Parathyroid adenoma (tissue), 2 donors: ENCODE data around the gene ME2.

ENCODE experiments used
- H2AFZ ChIP-seq: fragments of 300-600 bp; sonication (generic); one replicate; pipeline ENCODE4 v1.7.0; 2017; ENCODE audit warnings: antibody characterized with exemption, mild to moderate bottlenecking
- H3K27ac ChIP-seq: fragments of 300-600 bp; sonication (generic); one replicate; pipeline ENCODE4 v1.7.0; 2017
- H3K27me3 ChIP-seq: fragments of 300-600 bp; sonication (generic); one replicate; pipeline ENCODE4 v1.7.0; 2017; ENCODE audit warnings: low read length; ENCODE audit not compliant: control insufficient read depth, insufficient read depth
- H3K36me3 ChIP-seq: fragments of 300-600 bp; sonication (generic); one replicate; pipeline ENCODE4 v1.7.0; 2017; ENCODE audit warnings: low read length; ENCODE audit not compliant: control insufficient read depth, insufficient read depth
- H3K4me1 ChIP-seq: fragments of 300-600 bp; sonication (generic); one replicate; pipeline ENCODE4 v1.7.0; 2017; ENCODE audit warnings: control low read depth
- H3K4me2 ChIP-seq: fragments of 300-600 bp; sonication (generic); one replicate; pipeline ENCODE4 v1.7.0; 2017; ENCODE audit warnings: low read length
- H3K4me3 ChIP-seq: fragments of 300-600 bp; sonication (generic); one replicate; pipeline ENCODE4 v1.7.0; 2017; ENCODE audit warnings: low read depth, low read length
- H3K79me2 ChIP-seq: fragments of 300-600 bp; sonication (generic); one replicate; pipeline ENCODE4 v1.7.0; 2017; ENCODE audit warnings: control low read depth
- H3K9ac ChIP-seq: fragments of 300-600 bp; sonication (generic); one replicate; pipeline ENCODE4 v1.7.0; 2017; ENCODE audit warnings: mild to moderate bottlenecking
- H3K9me3 ChIP-seq: fragments of 300-600 bp; sonication (generic); one replicate; pipeline ENCODE4 v1.7.0; 2017; ENCODE audit warnings: low read length; ENCODE audit not compliant: control insufficient read depth
- TF ChIP-seq, protein P1 (sequence below): fragments of 300-600 bp; sonication (generic); IDR thresholded peaks from one replicate; pipeline ENCODE4 v1.7.0; 2017; ENCODE audit warnings: antibody characterized with exemption, mild to moderate bottlenecking
- donor health status: primary hyperparathyroidism.

The ME2 gene

DNA sequence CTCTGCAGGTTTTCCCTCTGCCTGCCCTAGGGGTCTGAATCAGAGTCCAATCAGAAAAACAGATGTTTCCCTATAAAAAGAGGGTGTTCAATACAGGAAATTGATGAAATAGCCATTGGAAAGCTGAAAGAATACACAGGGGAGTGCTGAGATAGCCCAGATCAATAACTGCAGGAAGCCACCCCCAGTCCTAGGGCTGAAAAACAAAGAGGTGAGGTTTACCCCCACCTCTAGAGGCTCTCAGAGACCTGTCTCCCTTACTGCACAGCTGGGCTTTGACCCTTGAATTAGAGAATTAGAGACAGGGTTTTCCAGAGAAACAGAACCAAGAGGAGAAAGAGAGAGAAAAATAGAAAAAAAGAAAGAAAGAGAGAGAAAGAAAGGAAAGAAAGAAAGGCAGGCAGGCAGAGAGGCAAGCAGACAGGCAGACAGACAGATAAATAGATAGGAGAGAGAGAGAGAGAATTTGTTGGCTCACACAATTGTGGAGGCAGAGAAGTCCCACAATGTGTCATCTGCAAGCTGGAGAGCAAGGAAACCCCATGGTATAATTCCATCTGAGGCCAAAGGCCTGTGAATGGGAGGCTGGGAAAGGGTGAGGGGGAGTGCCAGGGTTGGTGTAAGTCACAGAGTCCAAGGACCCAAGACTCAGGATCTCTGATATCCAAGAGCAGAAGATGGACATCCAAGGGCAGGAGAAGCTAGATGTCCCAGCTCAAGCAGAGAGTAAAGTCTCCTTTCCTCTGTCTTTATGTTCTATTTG, 18.9 kb upstream of the ME2 start:
- H3K27me3 ChIP-seq = no peaks in the 10 kb centered on the region
- H3K79me2 ChIP-seq = no peaks in the 10 kb centered on the region
- H3K9me3 ChIP-seq = no peaks in the 10 kb centered on the region
- H3K36me3 ChIP-seq = no peaks in the 10 kb centered on the region
- peaks cover 6% of the 10 kb centered on the region for H3K4me1 ChIP-seq
- TF ChIP-seq, protein P1, sequence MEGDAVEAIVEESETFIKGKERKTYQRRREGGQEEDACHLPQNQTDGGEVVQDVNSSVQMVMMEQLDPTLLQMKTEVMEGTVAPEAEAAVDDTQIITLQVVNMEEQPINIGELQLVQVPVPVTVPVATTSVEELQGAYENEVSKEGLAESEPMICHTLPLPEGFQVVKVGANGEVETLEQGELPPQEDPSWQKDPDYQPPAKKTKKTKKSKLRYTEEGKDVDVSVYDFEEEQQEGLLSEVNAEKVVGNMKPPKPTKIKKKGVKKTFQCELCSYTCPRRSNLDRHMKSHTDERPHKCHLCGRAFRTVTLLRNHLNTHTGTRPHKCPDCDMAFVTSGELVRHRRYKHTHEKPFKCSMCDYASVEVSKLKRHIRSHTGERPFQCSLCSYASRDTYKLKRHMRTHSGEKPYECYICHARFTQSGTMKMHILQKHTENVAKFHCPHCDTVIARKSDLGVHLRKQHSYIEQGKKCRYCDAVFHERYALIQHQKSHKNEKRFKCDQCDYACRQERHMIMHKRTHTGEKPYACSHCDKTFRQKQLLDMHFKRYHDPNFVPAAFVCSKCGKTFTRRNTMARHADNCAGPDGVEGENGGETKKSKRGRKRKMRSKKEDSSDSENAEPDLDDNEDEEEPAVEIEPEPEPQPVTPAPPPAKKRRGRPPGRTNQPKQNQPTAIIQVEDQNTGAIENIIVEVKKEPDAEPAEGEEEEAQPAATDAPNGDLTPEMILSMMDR = no peak
- H2AFZ ChIP-seq = peak overlapping the region; percentile 65
- H3K4me2 ChIP-seq = no peak overlapping the region
- H3K4me3 ChIP-seq = no peak overlapping the region
- H3K27ac ChIP-seq = no peak overlapping the region
- H3K9ac ChIP-seq = no peak overlapping the region

DNA sequence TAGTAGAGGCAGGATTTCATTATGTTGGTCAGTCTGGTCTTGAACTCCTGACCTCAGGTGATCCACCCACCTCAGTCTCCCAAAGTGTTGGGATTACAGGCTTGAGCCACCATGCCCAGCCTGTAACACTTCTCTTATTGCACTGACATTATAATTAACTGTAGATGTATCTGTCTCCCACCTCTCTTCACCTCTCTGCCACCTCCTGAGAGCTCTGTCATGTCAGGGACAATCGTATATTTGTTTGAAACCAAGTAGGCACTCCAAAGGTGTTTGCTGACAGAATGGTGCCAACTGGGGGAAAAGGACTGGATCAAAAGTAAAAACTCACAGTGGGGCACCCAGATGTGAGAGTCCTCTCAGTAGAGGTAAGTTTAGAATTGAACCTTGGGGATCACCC, 17.3 kb upstream of the ME2 start:
- Histone ChIP-seq H3K36me3 (no peaks in the 10 kb centered on the region), H3K9me3 (no peaks in the 10 kb centered on the region), H3K4me1 (peaks cover 6% of the 10 kb centered on the region), H2AFZ (peak overlapping the region; percentile 16), H3K27ac (no peak overlapping the region), H3K9ac (no peak overlapping the region), H3K4me3 (no peak overlapping the region), H3K4me2 (no peak overlapping the region), H3K79me2 (no peaks in the 10 kb centered on the region), H3K27me3 (no peaks in the 10 kb centered on the region)
- TF ChIP-seq, protein P1 = no peak

DNA sequence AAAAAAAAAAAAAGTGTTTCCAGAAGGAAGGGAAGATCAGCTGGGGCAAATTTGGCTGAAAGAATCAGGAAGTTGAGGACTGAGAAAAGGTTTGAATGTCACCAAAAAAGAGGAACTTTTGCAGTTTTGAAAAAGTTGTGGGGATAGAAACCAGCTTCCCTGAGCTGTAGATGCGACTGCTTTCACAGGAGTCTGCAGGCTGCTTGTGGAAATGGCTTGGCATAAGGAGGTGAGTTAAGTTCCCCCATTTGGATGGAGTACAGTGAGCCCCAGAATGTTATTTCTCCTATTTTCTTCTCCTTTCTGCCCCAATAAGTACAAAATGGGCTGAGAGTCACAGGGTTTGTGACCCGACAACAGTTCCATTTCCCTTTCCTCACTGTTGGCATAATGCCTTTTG, 16.5 kb upstream of the ME2 start:
- no peaks in the 10 kb centered on the region for H3K79me2 ChIP-seq
- no peaks in the 10 kb centered on the region for H3K36me3 ChIP-seq
- TF ChIP-seq, protein P1 = no peak
- no peak overlapping the region for H2AFZ ChIP-seq
- H3K4me2 ChIP-seq = no peak overlapping the region
- H3K27ac ChIP-seq = no peak overlapping the region
- no peak overlapping the region for H3K4me3 ChIP-seq
- no peaks in the 10 kb centered on the region for H3K9me3 ChIP-seq
- H3K4me1 ChIP-seq = peaks cover 6% of the 10 kb centered on the region
- H3K9ac ChIP-seq = no peak overlapping the region
- H3K27me3 ChIP-seq = no peaks in the 10 kb centered on the region

DNA sequence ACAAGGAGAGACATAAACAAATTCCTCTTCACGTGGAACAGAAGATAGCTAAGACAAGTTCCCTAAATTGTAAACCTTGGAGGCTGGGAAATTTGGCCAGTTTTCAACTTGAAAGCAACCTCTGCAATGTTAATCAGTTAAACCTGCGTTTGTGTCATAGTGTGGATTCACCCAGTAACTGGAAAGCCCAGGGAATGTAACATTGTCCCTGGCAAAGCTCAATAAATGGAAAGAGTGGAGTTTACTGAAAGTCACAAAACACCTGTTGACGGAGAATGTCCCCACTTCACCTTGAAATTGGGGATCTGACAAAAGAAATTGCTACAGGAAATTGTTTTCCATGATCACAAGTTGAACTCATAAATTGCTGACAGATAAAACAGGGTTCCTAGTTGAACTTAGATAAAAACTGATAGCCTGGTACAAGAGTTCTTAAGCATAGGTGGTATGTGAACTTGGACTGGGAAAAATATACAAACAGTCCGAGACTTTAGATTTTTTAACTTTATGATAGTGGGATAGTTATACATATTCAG, 15.0 kb upstream of the ME2 start:
- H3K27ac ChIP-seq = no peak overlapping the region
- TF ChIP-seq, protein P1 = no peak

GRCh38 chr18:50866765-50867164, 12.2 kb upstream of the ME2 start:
- Histone ChIP-seq H3K4me3 (no peak overlapping the region), H3K27ac (no peak overlapping the region), H3K36me3 (no peaks in the 10 kb centered on the region), H3K27me3 (no peaks in the 10 kb centered on the region), H3K4me1 (peaks cover 15% of the 10 kb centered on the region), H2AFZ (no peak overlapping the region), H3K9ac (no peak overlapping the region), H3K9me3 (no peaks in the 10 kb centered on the region), H3K4me2 (no peak overlapping the region), H3K79me2 (no peaks in the 10 kb centered on the region)
- TF ChIP-seq, protein P1 = peak; percentile 50

More for the DNA sequence above, 15.0 kb upstream of the ME2 start:
- no peaks in the 10 kb centered on the region for H3K27me3 ChIP-seq
- no peaks in the 10 kb centered on the region for H3K9me3 ChIP-seq
- H3K79me2 ChIP-seq = no peaks in the 10 kb centered on the region
- no peak overlapping the region for H3K9ac ChIP-seq
- H3K4me2 ChIP-seq = no peak overlapping the region
- no peaks in the 10 kb centered on the region for H3K36me3 ChIP-seq
- no peak overlapping the region for H3K4me3 ChIP-seq
- H3K4me1 ChIP-seq = peaks cover 6% of the 10 kb centered on the region
- no peak overlapping the region for H2AFZ ChIP-seq
